Middle frontal gyrus (tissue), 1 donor: ENCODE data around the gene CLRN2.

Source experiments
- DNase-seq: peaks from one replicate; pipeline ENCODE4 v3.0.0-alpha.2; 2015; ENCODE audit warnings: low spot score; ENCODE audit errors: extremely low spot score

CLRN2 gene, protein sequence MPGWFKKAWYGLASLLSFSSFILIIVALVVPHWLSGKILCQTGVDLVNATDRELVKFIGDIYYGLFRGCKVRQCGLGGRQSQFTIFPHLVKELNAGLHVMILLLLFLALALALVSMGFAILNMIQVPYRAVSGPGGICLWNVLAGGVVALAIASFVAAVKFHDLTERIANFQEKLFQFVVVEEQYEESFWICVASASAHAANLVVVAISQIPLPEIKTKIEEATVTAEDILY

DNA sequence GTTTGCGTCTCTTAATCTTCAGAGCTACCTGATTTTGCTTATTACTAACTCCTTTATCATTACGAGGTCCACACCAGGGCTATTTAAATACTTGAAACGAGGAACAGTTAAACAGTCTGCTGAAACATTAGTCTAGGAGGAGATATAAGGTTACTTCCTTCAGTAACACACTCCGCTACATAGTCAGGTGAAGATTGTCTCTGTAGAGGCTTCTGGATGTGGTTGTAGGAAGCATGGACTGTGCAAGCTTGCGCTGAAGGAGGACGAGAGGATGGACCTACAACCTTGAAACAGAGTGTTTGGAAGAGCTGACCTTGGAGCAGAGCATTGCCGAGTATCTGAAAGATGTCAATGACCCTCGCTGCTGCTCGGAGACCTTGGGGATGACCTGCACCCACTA is at the start of gene CLRN2:
Gene CLRN2 (plus strand): TSS at position 301 of the 400 bp plus-strand sequence. CDS start 102 bp downstream, outside the sequence.
- no peak for DNase-seq

DNA sequence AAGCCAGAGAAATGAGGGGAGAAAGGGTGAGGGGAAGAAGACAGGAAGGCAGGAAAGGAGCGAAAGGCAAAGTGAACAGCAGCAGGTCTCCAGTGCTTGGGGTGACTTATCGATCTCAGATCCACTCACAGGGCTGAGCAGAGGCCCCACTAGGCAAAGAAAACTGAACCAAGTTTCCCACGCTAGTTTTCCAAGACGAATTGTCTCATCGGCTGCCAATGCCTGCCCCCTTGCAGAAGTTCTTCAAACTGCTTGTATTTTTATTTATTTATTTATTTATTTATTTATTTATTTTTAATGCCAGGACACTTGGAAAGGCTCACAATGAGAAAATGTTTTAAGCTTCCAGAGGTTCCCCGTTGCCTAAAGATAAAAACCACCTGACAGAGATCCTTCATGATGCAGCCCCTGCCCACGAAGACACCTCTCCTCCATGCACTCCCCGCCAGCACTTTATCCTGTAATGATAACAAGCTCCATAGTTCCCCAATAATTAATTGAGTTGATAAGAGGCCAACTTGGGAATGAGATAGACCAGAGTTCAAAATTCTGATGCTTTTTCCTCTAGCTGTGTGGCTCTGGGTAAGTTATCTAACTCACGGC is 46.2 kb upstream of the CLRN2 start:
- peak; percentile 38 for DNase-seq

DNA sequence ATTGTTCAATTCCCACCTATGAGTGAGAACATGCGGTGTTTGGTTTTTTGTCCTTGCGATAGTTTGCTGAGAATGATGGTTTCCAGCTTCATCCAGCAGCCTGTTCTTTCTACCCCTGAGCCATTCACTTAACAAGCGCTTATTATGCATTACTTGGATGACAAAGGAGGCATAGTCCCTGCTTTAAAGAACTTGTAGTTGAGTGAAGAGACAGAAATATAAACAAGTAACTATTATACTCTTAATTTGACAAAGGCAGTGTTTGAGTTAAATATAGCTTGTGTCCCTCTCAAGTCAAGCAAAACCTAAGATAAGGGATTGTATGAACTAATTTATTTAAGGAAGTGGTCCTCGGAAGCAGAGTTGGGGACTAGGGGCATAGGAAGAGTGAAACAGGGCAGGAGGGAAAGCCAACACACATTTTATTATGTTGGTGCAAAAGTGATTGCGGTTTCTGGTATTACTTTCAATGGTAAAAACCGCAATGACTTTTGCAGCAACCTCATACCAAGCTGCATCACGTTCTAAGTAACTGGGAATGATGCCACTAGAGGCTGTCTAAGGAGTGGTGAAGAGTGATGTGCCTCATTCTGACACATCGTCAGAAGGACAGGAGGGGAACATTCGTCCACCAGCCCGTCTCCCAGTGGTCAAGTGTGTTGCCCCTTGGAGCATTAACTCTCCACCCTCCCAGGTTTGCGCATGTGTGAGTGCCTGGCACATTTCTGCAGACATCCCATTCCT is 44.9 kb upstream of the CLRN2 start:
- no peak for DNase-seq

DNA sequence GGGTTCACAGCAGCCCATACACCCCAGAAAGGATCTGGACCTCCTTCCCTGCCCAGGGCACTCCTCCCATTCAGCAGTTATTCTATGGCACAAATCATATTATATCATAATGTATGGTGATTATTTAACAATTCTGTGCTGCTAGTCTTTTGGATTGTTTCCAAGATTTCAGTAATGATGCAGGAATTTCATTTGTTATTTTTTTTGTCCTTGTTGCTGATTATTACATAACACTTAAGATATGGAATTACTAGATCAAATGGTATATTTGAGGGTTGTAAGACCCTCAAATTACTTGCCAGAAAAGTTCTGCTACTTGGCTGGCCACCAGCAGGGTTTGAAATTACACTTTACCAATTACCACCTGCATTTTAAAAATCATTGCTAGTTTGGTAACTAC is 39.5 kb upstream of the CLRN2 start:
- DNase-seq: no peak

DNA sequence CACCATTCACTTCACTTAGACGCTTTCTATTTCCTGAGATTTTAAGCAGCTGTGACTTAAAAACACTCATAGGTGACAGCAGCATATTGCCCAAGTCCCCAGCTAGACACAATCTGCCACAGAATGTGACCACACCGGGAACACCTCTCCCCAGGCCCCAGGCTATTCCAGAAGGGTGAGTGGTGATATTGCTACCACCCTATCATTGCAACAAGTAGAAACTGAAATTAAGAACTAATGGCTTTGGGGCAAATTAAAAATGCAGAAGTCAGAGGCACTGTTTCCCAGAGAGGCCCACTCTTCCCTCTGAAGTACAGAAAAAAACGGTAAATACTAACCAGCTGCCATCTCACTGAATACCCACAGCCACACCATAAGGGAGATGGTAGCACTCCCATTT is 38.1 kb upstream of the CLRN2 start:
- no peak for DNase-seq

DNA sequence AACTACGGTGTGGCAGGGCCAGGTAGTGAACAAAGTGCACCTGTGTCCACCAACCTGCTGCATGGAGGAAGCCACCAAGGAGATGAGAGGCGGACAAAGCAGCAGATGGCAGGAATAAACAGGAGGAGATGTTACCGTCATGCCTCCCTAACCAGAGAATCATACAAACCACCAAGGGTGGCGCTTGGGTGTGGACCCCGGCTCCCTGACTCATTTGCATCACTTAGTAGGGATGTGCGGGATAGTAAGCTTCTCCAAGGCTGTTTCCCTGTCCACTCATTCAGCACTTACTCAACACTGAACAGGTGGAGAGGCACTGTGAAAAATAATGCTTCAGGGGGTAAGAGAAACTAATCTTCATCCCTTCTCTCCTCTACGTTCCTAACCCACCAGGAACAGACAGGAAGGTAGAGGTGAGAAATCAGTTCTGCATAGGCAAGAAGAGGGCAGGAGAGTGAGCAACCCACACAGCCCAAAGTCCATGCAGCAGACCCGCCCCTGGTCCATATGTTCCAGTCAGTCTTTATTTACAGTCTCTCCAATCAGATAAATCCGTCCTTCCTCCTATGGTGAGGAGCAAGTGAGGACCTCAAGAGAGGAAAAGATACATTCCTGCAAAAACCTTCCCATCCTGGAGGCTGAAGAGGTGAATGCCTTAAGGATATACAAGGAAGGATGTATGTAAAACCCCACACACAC is 37.0 kb upstream of the CLRN2 start:
- no peak for DNase-seq

DNA sequence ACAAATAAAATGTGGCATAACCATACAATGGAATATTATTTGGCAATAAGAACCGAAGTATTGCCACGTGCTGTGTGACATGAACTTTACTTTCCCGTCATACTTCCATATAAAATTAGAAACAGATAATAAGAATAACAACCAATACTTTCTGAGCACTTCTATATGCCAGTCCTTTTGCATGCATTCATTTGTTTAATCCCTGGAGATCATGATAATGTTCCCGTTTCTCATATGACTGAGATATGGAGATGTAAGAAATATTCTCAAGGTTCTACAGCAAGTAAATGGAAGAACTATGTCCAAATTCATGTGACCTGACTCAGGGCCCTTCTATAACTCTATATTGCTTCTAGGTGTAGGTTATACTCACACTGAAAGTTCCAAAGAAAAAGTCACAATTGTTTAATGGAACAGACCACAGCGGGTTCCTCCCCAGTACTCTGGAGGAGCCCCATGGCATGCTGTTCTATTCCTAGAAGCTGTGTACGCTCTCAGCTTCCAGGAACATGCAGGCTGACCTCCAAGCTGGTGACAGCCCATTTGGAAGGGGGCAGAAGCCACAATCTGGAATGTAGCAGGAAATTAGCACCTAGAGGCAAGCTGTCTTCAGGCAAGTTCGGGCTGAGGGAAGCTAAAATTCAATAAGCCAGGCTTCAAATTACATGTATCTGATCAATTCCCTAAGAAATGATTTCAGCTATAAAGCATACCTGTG is 34.6 kb upstream of the CLRN2 start:
- DNase-seq: no peak

DNA sequence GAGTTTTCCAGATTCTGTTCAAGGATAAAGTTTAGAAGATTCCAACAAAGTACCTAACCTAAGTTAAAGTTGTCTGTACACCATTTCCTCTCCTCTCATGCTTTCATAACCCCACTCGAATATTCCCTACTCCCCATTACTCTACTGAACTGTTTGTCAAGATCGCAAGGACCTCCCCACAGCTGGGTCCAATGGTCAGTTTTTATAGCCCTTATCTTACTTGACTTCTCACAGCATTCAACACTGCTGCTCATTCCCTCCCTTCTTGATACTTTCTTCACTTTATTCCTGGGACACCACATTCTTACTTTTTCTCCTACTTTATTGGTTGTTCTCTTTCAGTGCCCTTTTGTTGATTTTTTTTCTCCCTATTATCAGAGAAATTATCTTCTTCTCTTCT is 34.0 kb upstream of the CLRN2 start:
- no peak for DNase-seq

DNA sequence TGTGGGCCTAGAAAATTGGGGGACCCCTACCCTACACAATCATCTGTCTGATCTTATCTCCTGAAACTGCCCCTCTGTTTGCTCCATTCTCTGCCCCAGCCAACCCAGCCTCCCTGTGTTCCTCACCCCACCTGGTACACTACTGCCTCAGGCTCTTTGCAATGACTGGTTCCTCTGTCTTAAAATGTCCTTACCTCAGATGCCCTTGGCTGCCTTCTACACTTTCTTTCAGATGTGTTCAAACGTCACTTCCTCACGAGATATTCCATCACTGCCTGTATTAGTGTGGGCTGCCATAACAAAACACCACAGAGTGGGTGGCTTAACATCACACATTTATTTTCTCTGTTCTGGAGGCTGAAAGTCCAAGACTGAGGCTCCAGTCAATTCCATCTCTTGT is 32.2 kb upstream of the CLRN2 start:
- no peak for DNase-seq

DNA sequence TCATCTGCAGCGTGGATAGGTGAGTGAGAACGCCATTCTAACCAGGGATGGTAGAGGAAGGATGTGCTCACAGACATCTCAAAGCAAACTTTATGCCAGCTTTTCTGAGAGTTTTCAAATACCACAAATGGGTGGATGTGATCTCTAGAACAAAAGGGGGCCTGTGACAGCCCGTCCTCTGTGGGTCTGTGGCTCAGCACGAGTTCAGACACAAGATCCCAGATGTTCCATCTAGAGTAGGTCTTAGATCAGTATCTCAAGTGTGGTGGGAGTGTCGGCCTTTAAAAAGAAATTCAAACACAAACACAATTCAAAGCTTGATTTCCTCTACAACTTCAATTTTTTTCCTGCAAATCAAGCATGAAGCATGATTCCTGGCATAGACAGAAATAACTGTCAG is 25.8 kb upstream of the CLRN2 start:
- no peak for DNase-seq

DNA sequence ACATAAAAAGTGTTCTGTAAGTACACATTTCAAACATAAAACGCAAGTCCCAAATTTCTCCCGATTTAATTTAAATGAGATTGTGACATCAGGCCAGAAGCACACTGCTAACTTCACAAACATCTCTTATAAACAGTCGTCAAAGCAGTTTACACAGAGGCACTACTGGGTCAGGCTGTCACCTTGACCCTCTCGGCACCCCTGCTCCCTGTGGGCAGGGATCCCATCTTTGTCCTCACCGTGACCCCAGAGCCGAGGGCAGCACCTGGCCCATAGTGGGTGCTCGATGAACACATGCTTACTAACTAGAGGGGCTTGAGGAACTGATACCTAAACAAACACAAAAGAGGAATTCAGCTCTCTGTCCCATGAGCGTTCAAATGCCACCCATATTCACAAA is 25.2 kb upstream of the CLRN2 start:
- no peak for DNase-seq

DNA sequence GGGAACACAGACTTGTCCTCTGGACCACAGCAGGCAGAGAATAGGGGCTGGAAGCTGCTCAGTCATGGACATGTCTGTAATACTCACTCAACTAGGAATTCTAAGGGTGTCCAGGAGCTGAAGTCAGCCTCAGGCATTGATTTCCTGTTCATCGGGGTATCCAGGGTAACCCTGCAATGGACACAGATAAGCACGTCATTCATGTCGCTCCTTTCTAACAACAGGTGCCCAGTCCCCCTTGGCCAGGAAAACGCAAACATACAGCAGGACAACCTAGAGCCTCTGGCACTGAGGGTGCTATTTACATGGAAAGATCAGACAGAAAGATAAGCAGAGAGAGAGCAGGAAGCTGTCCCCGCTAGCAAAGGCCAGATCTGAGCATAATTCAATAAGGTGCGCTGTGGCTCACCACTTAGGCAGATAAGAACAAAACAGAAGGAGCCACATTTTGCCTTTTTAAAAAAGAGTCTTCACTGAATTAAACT is 24.3 kb upstream of the CLRN2 start:
- no peak for DNase-seq

DNA sequence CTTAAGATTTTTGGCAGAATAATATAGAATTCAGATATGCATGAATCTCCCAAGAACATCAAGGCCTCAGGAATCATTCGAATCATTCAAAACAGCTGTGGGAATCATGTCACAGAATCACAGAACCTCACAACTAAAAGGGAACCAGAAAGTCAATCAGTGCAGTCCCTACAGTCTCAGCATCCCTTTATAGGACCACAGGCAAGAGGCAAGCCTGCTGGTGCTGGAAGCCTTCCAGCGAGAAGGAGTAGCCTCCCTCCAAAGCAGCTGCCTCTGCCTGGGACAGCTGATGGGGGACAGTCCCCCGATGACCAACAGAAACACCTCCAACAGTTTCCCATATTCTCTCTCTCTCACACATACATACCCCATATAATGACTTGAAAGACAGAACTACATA is 23.8 kb upstream of the CLRN2 start:
- no peak for DNase-seq

DNA sequence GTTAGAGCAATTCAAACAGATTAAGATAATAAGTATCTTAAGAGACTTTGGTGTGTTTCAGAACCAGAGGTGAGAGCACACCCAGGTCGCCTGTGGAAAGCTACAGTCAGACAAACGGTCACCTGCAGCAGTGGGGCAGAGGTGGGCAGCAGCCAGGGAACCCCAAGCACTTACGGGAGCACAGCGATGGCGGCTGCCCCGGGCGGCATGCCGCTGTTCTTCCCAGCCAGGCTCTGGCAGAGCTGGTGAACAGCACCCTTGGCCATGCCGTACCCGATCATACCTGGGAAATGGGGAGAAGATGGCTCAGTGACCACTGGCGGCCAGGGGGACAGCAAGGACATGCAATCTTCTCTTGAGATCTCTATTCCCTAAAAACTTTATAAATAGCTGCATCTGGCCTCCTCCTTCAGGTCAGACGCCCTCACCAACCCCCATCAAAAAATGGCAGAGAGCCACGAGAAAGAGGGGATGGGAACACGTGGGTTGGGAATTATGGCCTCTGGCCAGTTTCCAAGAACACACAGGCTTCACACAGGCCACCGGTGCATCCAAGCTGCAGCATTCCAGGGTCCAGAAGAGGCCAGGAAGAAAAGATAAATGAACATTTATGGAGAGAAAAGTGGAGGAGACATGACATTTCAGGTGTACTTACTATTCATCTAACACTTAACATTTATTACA is 22.8 kb upstream of the CLRN2 start:
- no peak for DNase-seq

DNA sequence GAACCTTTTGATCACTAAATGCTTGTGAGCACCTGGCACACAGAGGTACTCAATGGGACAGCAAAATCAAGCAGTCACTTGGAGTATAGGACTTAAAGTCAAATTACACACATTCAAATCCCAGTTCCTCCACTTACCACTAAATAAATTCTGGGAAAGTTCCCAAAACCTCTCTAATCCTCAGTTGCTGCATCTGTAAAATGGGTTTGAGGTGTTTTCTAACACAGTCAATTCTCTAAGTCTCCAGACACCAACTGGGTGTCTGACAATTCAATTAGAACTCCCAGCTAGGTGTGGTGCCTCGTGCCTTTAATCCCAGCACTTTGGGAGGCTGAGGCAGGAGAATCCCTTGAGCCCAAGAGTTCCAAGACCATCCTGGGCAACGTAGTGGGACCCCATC is 22.1 kb upstream of the CLRN2 start:
- DNase-seq: no peak

DNA sequence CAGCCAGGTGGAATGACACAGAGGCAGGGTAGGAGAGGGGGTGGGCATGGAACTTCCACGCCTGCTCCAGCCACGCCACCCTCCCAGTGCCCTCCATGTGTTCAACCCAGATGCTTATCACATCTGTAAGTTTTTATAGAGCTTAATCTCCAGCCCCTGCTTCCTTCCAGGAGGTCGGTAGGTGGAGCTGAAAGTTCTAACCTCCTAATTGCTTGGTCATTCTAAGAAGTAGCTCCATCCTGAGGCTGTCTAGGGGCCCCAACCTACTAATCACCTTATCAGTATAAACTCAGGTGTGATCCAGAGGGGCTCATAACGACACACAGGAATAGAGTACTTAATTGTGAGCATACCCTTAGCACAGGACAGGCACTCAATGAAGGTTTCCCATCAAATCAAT is 21.3 kb upstream of the CLRN2 start:
- DNase-seq: no peak

DNA sequence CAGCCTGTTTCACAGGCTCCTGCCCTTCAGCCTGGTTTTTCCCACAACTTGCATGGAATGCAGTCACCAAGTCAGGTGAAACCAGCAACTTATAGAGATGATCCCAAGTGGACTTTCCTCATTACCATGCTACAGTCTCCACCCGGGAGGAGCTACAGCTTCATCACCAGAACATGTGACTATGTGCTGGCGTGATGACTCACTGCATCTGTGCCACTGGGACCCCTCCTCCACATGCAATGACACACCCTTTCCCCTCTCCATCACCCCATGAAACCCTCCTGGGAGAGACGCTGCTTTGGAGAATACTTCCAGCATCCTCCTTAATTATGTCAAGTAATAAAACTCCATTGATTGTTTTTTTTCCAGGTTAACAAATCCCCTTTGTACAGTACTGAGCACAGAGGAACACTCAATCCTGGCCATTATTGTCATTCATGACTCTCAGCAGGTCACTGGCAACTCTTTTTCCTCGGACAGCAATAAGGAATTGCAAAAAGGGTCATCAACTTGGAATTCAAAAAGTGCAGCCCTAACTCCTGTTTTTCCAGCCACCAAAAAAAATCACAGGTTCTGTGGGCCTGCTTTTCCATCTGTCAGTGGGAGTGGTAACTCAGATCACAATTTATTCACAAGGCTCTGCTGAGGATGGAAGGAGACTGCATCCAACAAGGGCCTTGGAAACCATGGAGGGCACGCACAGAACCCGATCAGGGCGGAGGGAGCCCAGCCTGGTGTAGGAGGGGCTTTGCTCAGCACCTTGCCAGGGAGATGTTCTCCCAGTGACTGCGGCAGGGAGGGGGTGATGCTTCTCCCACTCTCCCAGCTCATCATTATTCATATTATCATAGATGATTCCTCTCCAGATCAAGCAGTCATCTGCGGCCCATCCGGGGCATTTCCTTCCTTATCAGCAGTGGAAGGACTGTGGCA is 20.4 kb upstream of the CLRN2 start:
- no peak for DNase-seq

DNA sequence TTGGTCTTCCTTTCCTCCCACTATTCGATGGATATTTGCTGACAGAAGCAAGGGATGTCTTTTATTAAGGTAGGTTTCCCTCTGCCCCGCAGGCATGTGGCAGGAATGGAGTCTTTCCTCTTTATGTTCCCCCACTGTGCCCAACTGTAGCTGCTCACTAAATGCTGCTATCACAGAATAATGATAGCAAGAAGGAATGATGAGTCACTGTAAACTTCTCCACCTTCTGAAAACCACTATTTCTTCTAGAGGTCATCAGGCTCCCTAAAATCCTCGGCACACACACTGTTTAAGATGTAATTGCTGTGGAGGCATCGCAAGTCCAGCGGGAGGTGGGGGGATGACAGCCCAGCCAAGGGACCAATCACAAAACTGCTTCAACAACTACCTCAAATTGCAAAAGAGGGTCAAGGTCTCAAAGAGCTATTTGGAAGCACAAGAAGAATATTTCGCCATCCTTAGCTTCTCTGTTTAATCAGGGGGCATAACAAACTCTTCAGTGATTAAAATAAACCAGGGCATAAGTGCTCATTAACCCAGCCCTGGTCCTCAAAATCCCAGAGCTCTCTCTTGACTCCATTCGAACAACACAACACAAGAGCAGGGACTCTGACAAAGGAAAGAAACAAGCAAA is 17.0 kb upstream of the CLRN2 start:
- no peak for DNase-seq

DNA sequence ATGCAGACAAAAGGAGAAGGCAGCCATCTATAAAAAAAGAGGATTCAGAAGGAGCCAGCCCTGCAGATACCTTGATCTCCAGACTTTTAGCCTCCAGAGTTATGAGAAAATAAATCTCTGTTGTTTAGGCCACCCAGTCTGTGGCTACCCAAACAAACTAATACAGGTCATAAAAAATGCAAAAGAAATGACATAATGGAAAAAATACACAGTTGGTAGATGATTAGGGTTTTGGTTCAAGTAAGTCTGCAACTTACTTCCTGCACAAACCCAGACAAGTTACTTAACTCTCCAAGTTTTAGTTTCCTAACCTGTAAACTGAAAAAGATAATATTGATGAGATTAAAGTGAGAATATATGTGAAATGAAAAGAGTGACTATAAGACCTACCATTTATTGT is 14.4 kb upstream of the CLRN2 start:
- DNase-seq: no peak
